ENCODE data around the gene ZCCHC3. TPM values are rescaled to one million over a fixed set of nuclear protein-coding genes. Genes with fewer than 3 reads are reported as not detected.

Gene ZCCHC3
- total RNA-seq, 1 donor: 11.2 TPM

DNA sequence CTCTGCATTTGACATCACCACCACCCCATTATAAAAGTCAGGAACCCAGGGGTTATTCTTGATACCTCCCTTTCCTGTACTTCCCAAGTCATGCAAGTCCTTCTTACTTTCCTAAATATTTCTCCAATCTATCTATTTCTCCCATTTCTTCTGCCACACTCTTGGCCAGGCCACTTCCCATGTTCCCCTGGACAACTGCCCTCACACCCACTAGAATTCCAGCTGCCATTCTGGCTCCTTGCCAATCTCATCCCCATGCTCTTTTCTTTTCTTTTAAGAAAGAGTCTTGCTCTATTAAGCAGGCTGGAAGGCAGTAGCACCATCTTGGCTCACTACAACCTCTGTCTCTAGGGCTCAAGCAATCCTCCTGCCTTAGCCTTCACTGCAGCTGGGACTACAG, 24.7 kb upstream of the ZCCHC3 start:
- no peak overlapping the region for H3K4me3 ChIP-seq (ENCODE audit: low read depth, low read length)
- DNase-seq (ENCODE audit: low read depth): no peak
- TF ChIP-seq, protein P1, sequence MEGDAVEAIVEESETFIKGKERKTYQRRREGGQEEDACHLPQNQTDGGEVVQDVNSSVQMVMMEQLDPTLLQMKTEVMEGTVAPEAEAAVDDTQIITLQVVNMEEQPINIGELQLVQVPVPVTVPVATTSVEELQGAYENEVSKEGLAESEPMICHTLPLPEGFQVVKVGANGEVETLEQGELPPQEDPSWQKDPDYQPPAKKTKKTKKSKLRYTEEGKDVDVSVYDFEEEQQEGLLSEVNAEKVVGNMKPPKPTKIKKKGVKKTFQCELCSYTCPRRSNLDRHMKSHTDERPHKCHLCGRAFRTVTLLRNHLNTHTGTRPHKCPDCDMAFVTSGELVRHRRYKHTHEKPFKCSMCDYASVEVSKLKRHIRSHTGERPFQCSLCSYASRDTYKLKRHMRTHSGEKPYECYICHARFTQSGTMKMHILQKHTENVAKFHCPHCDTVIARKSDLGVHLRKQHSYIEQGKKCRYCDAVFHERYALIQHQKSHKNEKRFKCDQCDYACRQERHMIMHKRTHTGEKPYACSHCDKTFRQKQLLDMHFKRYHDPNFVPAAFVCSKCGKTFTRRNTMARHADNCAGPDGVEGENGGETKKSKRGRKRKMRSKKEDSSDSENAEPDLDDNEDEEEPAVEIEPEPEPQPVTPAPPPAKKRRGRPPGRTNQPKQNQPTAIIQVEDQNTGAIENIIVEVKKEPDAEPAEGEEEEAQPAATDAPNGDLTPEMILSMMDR (IDR thresholded peaks at IDR 0.05; ENCODE audit: insufficient read depth, low read depth, low read length): no peak

GRCh38 chr20:273884-274283, 23.5 kb upstream of the ZCCHC3 start:
- TF ChIP-seq, protein P1 (IDR thresholded peaks at IDR 0.05; ENCODE audit: insufficient read depth, low read depth, low read length): no peak
- no peak for DNase-seq (ENCODE audit: low read depth)
- H3K4me3 ChIP-seq (ENCODE audit: low read depth, low read length): no peak overlapping the region

GRCh38 chr20:275791-276190, 21.6 kb upstream of the ZCCHC3 start:
- H3K4me3 ChIP-seq (ENCODE audit: low read depth, low read length): no peak overlapping the region
- DNase-seq (ENCODE audit: low read depth): no peak
- TF ChIP-seq, protein P1 (IDR thresholded peaks at IDR 0.05; ENCODE audit: insufficient read depth, low read depth, low read length): no peak

GRCh38 chr20:276620-277495, 20.5 kb upstream of the ZCCHC3 start:
- TF ChIP-seq, protein P1 (IDR thresholded peaks at IDR 0.05; ENCODE audit: insufficient read depth, low read depth, low read length): no peak
- no peak overlapping the region for H3K4me3 ChIP-seq (ENCODE audit: low read depth, low read length)
- DNase-seq (ENCODE audit: low read depth): no peak

GRCh38 chr20:277496-277781, 19.9 kb upstream of the ZCCHC3 start:
- H3K4me3 ChIP-seq (ENCODE audit: low read depth, low read length): no peak overlapping the region
- DNase-seq (ENCODE audit: low read depth): no peak
- TF ChIP-seq, protein P1 (IDR thresholded peaks at IDR 0.05; ENCODE audit: insufficient read depth, low read depth, low read length): no peak

DNA sequence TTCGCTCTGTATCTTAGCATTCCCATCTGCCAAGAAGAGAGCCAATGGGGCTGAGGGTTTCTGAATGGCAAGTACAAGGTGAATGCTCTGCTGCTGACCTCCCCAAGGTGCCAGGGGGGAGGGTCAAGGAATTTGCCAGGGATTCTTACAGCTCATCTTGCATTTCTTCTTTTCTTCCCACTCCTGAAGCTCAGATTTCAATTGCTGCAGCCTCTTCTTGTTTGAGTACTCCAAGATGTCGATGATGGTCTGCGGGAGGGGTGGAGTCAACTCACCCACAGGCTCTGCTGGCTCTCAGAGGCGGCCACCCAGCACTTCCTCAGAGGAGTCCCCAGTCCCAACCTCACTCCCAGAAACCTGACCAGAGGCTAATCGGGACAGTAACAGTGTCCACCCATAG, 19.2 kb upstream of the ZCCHC3 start:
- no peak for DNase-seq (ENCODE audit: low read depth)
- H3K4me3 ChIP-seq (ENCODE audit: low read depth, low read length): no peak overlapping the region
- TF ChIP-seq, protein P1 (IDR thresholded peaks at IDR 0.05; ENCODE audit: insufficient read depth, low read depth, low read length): no peak

All from fibroblast of villous mesenchyme (primary cell).